H1 (cell line): Measurements from ENCODE around the gene FGFR2. TPM values are rescaled to one million over a fixed set of nuclear protein-coding genes. Genes with fewer than 3 reads are reported as not detected.

Experiments
- CTCF ChIA-PET: fragments of 300-600 bp; sonication (Branson Sonifier 250); formaldehyde crosslinking; loops from one replicate; lab custom pipeline; 2021; ENCODE audit not compliant: partially characterized antibody; lab: Charles Lee
- POLR2A ChIA-PET: fragments of 300-600 bp; sonication (Branson Sonifier 250); formaldehyde crosslinking; loops from one replicate; lab custom pipeline; 2021; ENCODE audit warnings: inconsistent platforms; ENCODE audit not compliant: partially characterized antibody; lab: Charles Lee
- DNase-seq, 2 experiments: peaks; one replicate each; pipeline versions ENCODE4 v3.0.0 to v3.0.0-alpha.2; 2010 to 2022; ENCODE audit warnings: low spot score in 2 of 2, low read depth in 1 of 2, mixed read lengths in 1 of 2
- FAIRE-seq: peaks from 2 replicates; lab custom pipeline; 2011; peaks lifted over from hg19 to GRCh38; lab: Jason Lieb, UNC
- H2AFZ ChIP-seq: 2 replicates; pipeline ENCODE4 v1.8.1; 2012; ENCODE audit warnings: low read length, inconsistent platforms
- H2AK5ac ChIP-seq: 2 replicates; pipeline ENCODE4 v1.6.1; 2013; ENCODE audit warnings: low read depth, low read length
- H2BK120ac ChIP-seq: replicated peaks from 2 replicates; pipeline ENCODE3; 2013; ENCODE audit warnings: low read depth, low read length, inconsistent platforms
- H2BK12ac ChIP-seq: 2 replicates; pipeline ENCODE4 v1.6.1; 2013; ENCODE audit warnings: low read depth, low read length
- H2BK15ac ChIP-seq: 2 replicates; pipeline ENCODE4 v1.6.1; 2013; ENCODE audit warnings: low read length
- H2BK20ac ChIP-seq: 2 replicates; pipeline ENCODE4 v1.6.1; 2013; ENCODE audit warnings: low read length
- H2BK5ac ChIP-seq: 2 replicates; pipeline ENCODE4 v1.6.1; 2013; ENCODE audit warnings: low read depth, low read length
- H3K14ac ChIP-seq: 2 replicates; pipeline ENCODE4 v1.6.1; 2013; ENCODE audit warnings: inconsistent platforms; ENCODE audit not compliant: insufficient read length
- H3K18ac ChIP-seq: 2 replicates; pipeline ENCODE4 v1.6.1; 2013; ENCODE audit warnings: low read length; ENCODE audit errors: extremely low read depth
- H3K23ac ChIP-seq: 2 replicates; pipeline ENCODE4 v1.6.1; 2013; ENCODE audit warnings: inconsistent platforms; ENCODE audit not compliant: insufficient read length
- H3K23me2 ChIP-seq: 2 replicates; pipeline ENCODE4 v1.6.1; 2013; ENCODE audit warnings: low read depth, low read length
- H3K27ac ChIP-seq: 2 replicates; pipeline ENCODE4 v1.6.1; 2011; ENCODE audit warnings: low read depth, low read length, inconsistent platforms
- H3K27me3 ChIP-seq, 4 experiments: replicated peaks in 1 of 4; 1 replicate in 1 of 4; 2 replicates in 3 of 4; pipeline versions ENCODE4 v1.6.1 to v1.8.1; 2011 to 2013; ENCODE audit warnings: low read length in 3 of 4, mild to moderate bottlenecking in 3 of 4, inconsistent platforms in 2 of 4, mixed read lengths in 2 of 4, moderate library complexity in 1 of 4; ENCODE audit not compliant: control insufficient read depth in 3 of 4, insufficient read depth in 3 of 4; ENCODE audit errors: extremely low read depth in 1 of 4
- H3K36me3 ChIP-seq, 4 experiments: 2 replicates each; pipeline versions ENCODE4 v1.6.1 to v1.8.1; 2011 to 2013; ENCODE audit warnings: mild to moderate bottlenecking in 4 of 4, low read length in 3 of 4, moderate library complexity in 2 of 4, control low read depth in 1 of 4, inconsistent platforms in 1 of 4; ENCODE audit not compliant: insufficient read depth in 4 of 4, control insufficient read depth in 2 of 4
- H3K4ac ChIP-seq: replicated peaks from 2 replicates; pipeline ENCODE3; 2013; ENCODE audit warnings: low read length, low read depth, mixed read lengths, inconsistent platforms; ENCODE audit not compliant: insufficient read length
- H3K4me1 ChIP-seq, 4 experiments: replicated peaks in 1 of 4; 1 replicate in 1 of 4; 2 replicates in 3 of 4; pipeline versions ENCODE4 v1.6.1 to v1.8.1; 2011 to 2013; ENCODE audit warnings: low read length in 3 of 4, inconsistent platforms in 2 of 4, mixed read lengths in 1 of 4; ENCODE audit not compliant: insufficient read depth in 4 of 4, control insufficient read depth in 3 of 4
- H3K4me2 ChIP-seq, 2 experiments: 2 replicates each; pipeline versions ENCODE4 v1.6.1 to v1.8.1; 2011 to 2013; ENCODE audit warnings: low read depth in 2 of 2, low read length in 2 of 2, control low read depth in 1 of 2, inconsistent platforms in 1 of 2, mild to moderate bottlenecking in 1 of 2; ENCODE audit not compliant: insufficient read depth in 1 of 2
- H3K4me3 ChIP-seq, 4 experiments: fragments of 200-600, 300-600 bp in 1 of 4; sonication (generic), shearing (Covaris generic), sonication (Bioruptor Twin) in 1 of 4; 2 replicates each; pipeline versions ENCODE4 v1.5.1 to v1.8.1; 2011 to 2016; ENCODE audit warnings: low read length in 4 of 4, low read depth in 3 of 4, control low read depth in 2 of 4, inconsistent platforms in 2 of 4, mild to moderate bottlenecking in 2 of 4, mixed read lengths in 1 of 4, moderate library complexity in 1 of 4; ENCODE audit not compliant: insufficient read depth in 2 of 4; ENCODE audit errors: extremely low read depth in 1 of 4
- H3K56ac ChIP-seq: replicated peaks from 2 replicates; pipeline ENCODE3; 2013; ENCODE audit warnings: low read depth, mild to moderate bottlenecking, mixed read lengths, low read length, inconsistent platforms; ENCODE audit not compliant: insufficient read length
- H3K79me1 ChIP-seq: 2 replicates; pipeline ENCODE4 v1.6.1; 2013; ENCODE audit warnings: low read depth, low read length, control low read depth
- H3K79me2 ChIP-seq, 2 experiments: 2 replicates each; pipeline versions ENCODE4 v1.6.1 to v1.8.1; 2012 to 2013; ENCODE audit warnings: low read length in 2 of 2, mild to moderate bottlenecking in 2 of 2, inconsistent platforms in 1 of 2; ENCODE audit not compliant: insufficient read depth in 2 of 2, control insufficient read depth in 1 of 2
- H3K9ac ChIP-seq, 4 experiments: replicated peaks in 1 of 4; 1 replicate in 1 of 4; 2 replicates in 3 of 4; pipeline versions ENCODE4 v1.6.1 to v1.8.1; 2011 to 2013; ENCODE audit warnings: low read depth in 3 of 4, low read length in 3 of 4, control low read depth in 2 of 4, mild to moderate bottlenecking in 2 of 4, moderate library complexity in 2 of 4, inconsistent platforms in 1 of 4; ENCODE audit errors: extremely low read depth in 1 of 4
- H3K9me3 ChIP-seq, 2 experiments: 2 replicates each; pipeline versions ENCODE4 v1.6.1 to v1.8.1; 2012 to 2013; ENCODE audit warnings: mild to moderate bottlenecking in 2 of 2, moderate library complexity in 2 of 2, control low read depth in 1 of 2, inconsistent platforms in 1 of 2, low read depth in 1 of 2, low read length in 1 of 2, mixed read lengths in 1 of 2; ENCODE audit not compliant: insufficient read depth in 2 of 2
- H4K20me1 ChIP-seq, 2 experiments: replicated peaks in 1 of 2; 2 replicates each; pipeline versions ENCODE3 to v1.8.1; 2011 to 2013; ENCODE audit warnings: inconsistent platforms in 2 of 2, low read length in 2 of 2, mild to moderate bottlenecking in 1 of 2; ENCODE audit not compliant: insufficient read depth in 2 of 2, control insufficient read depth in 1 of 2
- H4K5ac ChIP-seq: 2 replicates; pipeline ENCODE4 v1.6.1; 2013; ENCODE audit warnings: low read length, low read depth, mixed read lengths, inconsistent platforms; ENCODE audit not compliant: insufficient read length
- H4K8ac ChIP-seq: 2 replicates; pipeline ENCODE4 v1.8.0; 2013; ENCODE audit warnings: mild to moderate bottlenecking, moderate library complexity, low read length, inconsistent platforms; ENCODE audit not compliant: insufficient read depth; ENCODE audit errors: extremely low read depth
- H4K91ac ChIP-seq: replicated peaks from 2 replicates; pipeline ENCODE3; 2013; ENCODE audit warnings: low read length, mixed read lengths, inconsistent platforms; ENCODE audit not compliant: insufficient read length
- CTBP2 ChIP-seq: IDR thresholded peaks from 2 replicates; pipeline ENCODE4 v1.7.0; 2011; ENCODE audit warnings: borderline replicate concordance, mild to moderate bottlenecking, moderate library complexity, mixed read lengths, low read length; ENCODE audit not compliant: insufficient read depth, insufficient read length
- POLR2A ChIP-seq, 2 experiments: IDR thresholded peaks; 1 replicate in 1 of 2; 2 replicates in 1 of 2; pipeline ENCODE4 v1.6.1; 2011; ENCODE audit warnings: low read depth in 2 of 2, low read length in 2 of 2, mild to moderate bottlenecking in 2 of 2; ENCODE audit errors: control extremely low read depth in 1 of 2
- SIRT6 ChIP-seq: IDR thresholded peaks from one replicate; pipeline ENCODE4 v1.7.1; 2012; ENCODE audit warnings: low read length, inconsistent platforms
- WGBS, 2 experiments: shearing (Covaris generic) in 1 of 2; methylation state at CpG; one replicate each; pipeline versions ENCODE4 v1.1.6 to v1.1.7; 2013 to 2015; ENCODE audit warnings: low lambda C conversion rate in 2 of 2, mixed read lengths in 2 of 2, inconsistent platforms in 1 of 2, low coverage in 1 of 2, missing lambda C conversion rate in 1 of 2; ENCODE audit not compliant: insufficient replicate concordance in 2 of 2, insufficient coverage in 1 of 2, insufficient read length in 1 of 2; ENCODE audit errors: extremely low coverage in 1 of 2, missing lambda C conversion rate in 1 of 2; 5-methylcytosine and 5-hydroxymethylcytosine counted together
- polyA plus RNA-seq, 7 experiments: library from polyadenylated mRNA; depleted of rRNA in 3 of 7; stranded (reverse) in 5 of 7; unstranded in 2 of 7; fragments of >200 nt in 5 of 7; fragments of 200-250 nt in 2 of 7; gene quantifications; 1 replicate in 5 of 7; 2 replicates in 1 of 7; 4 replicates in 1 of 7; pipeline versions ENCODE4 v1.2.1 to v1.2.3, GENCODE V29; 2011 to 2013; ENCODE audit warnings: missing spikeins in 2 of 7, mixed read lengths in 2 of 7
- total RNA-seq: library from RNA; stranded (reverse); fragmentation: NEBNext Ultra II Directional; extraction: Animal tissue kit (Norgen Biotek cat#: 25700); gene quantifications from 2 replicates; pipeline ENCODE4 v1.2.1, GENCODE V29; 2021

Gene FGFR2
- total and polyA plus RNA-seq, 2 of the 8 experiments (the other 6 are each of a cell fraction or from before 2014, with no cell fraction given) = 50.2 to 81.2 TPM

DNA sequence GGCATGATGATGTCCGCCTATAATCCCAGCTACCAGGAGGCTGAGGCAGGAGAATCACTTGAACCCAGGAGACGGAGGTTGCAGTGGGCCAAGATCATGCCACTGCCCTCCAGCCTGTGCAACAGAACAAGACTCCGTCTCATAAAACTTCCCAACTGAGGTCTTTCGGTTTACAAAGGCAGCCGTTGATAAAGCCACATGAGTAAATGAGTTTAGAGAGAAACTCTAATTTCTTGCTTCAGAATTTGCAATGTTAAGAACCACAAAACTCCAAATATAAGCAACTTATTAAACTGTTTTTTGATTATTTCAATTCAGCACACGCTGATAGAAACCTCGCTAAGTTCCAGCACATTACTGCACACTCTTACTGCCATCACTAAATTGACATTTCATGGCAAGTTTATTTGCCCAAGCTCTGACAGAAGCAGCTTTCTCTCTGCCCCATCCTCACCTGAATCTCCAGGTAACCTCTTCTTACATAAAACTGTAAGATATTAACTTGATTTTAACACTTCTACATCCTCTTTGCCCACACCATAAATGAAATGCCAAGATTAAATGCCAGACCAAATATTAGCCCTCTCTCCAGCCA lies 67.7 kb downstream of the FGFR2 start:
- no peak overlapping the region for H2BK20ac ChIP-seq
- peaks cover 29% of the 10 kb centered on the region for H3K79me1 ChIP-seq
- H2BK120ac ChIP-seq = no peak overlapping the region
- H3K9ac ChIP-seq = no peak overlapping the region
- no peak overlapping the region for H4K8ac ChIP-seq
- H3K27me3 ChIP-seq = no peaks in the 10 kb centered on the region
- CTCF ChIA-PET = interaction anchor here (0.9 kb wide), 1 partner anchor 370 kb away, joined by 3 read pairs; no protein-coding TSS in a partner anchor
- no peak for DNase-seq
- H3K56ac ChIP-seq = no peak overlapping the region
- H2AK5ac ChIP-seq = no peak overlapping the region
- peaks cover 4 to 45% (median 16%) of the 10 kb centered on the region in 4 experiments; a peak in 5 of 8 replicates for H3K36me3 ChIP-seq
- WGBS, 2 experiments = 79% methylated on average over 7 of the region's 7 CpGs; no CpG with 5 or more reads in 1 of the 2 experiments
- H4K20me1 ChIP-seq = peaks cover 11 to 18% of the 10 kb centered on the region in 2 experiments
- no peak overlapping the region for H3K4me3 ChIP-seq
- no peak overlapping the region for H3K23ac ChIP-seq
- no peak overlapping the region for H2BK12ac ChIP-seq
- H3K4me2 ChIP-seq = no peak overlapping the region
- no peak overlapping the region for H3K18ac ChIP-seq
- H3K79me2 ChIP-seq = peaks cover 4 to 88% of the 10 kb centered on the region in 2 experiments; a peak in 3 of 4 replicates
- no peaks in the 10 kb centered on the region for H3K23me2 ChIP-seq
- H3K4me1 ChIP-seq = peaks cover 0 to 9% (median 8%) of the 10 kb centered on the region in 4 experiments; a peak in 4 of 7 replicates
- H4K5ac ChIP-seq = no peak overlapping the region
- no peak for FAIRE-seq
- no peak overlapping the region for H2AFZ ChIP-seq
- H3K4ac ChIP-seq = no peak overlapping the region
- H2BK15ac ChIP-seq = no peak overlapping the region
- H2BK5ac ChIP-seq = no peak overlapping the region
- H3K9me3 ChIP-seq = no peaks in the 10 kb centered on the region
- H3K14ac ChIP-seq = no peak overlapping the region
- POLR2A ChIA-PET = interaction anchor here (0.6 to 1.5 kb wide), 6 partner anchors 10 to 68 kb away, joined by 3 to 6 read pairs (median 4); partner anchors contain the start of gene FGFR2
- H3K27ac ChIP-seq = no peak overlapping the region
- no peak for TF ChIP-seq SIRT6
- no peak for TF ChIP-seq CTBP2
- TF ChIP-seq POLR2A (IDR thresholded peaks at IDR 0.05; ENCODE audit: control extremely low read depth in 1 of 2, low read depth in 2 of 2, low read length in 2 of 2) = no peak
- H4K91ac ChIP-seq = no peak overlapping the region
